Left ventricle myocardium inferior (tissue), 1 donor: Measurements from ENCODE around the gene BARX2. TPM values are rescaled to one million over a fixed set of nuclear protein-coding genes. Genes with fewer than 3 reads are reported as not detected.

Experiments
- DNase-seq: peaks from one replicate; pipeline ENCODE4 v3.0.0-alpha.2; 2020
- H3K27ac ChIP-seq: fragments of 200-600 bp; replicated peaks from 2 replicates; pipeline ENCODE4 v1.8.0; 2021
- H3K27me3 ChIP-seq: fragments of 200-600 bp; 2 replicates; pipeline ENCODE4 v1.8.0; 2021; ENCODE audit warnings: low read depth
- H3K36me3 ChIP-seq: fragments of 200-600 bp; 2 replicates; pipeline ENCODE4 v1.8.0; 2021
- H3K4me1 ChIP-seq: fragments of 200-600 bp; 2 replicates; pipeline ENCODE4 v1.8.0; 2021
- H3K4me3 ChIP-seq: fragments of 200-600 bp; 2 replicates; pipeline ENCODE4 v1.8.0; 2021; ENCODE audit warnings: mild to moderate bottlenecking, moderate library complexity
- H3K9me3 ChIP-seq: fragments of 200-600 bp; replicated peaks from 2 replicates; pipeline ENCODE4 v1.8.0; 2021
- CTCF ChIP-seq: fragments of 200-600 bp; IDR thresholded peaks from 2 replicates; pipeline ENCODE4 v1.8.0; 2021; ENCODE audit warnings: antibody characterized with exemption, mild to moderate bottlenecking, borderline replicate concordance
- intact Hi-C: fragments of 100-400 bp; cut with micrococcal nuclease; formaldehyde crosslinking; loops from one replicate; pipeline ENCODE4 v1.11.0; 2022
- total RNA-seq: library from RNA; stranded (reverse); fragmentation: NEBNext Ultra II Directional; extraction: Animal tissue kit (Norgen Biotek cat#: 25700); gene quantifications from one replicate; pipeline ENCODE4 v1.2.1, GENCODE V29; 2021
- donor health status: DM: no; HTN: yes; CAD: no; lungs with severe emphysema.

Gene BARX2
- total RNA-seq, 1 donor from 2014 or later = not detected

- Histone ChIP-seq H3K27me3 (peaks cover 12% of the 10 kb centered on the region), H3K36me3 (no peaks in the 10 kb centered on the region), H3K4me3 (no peak overlapping the region), H3K27ac (no peak overlapping the region), H3K4me1 (no peaks in the 10 kb centered on the region), H3K9me3 (peaks cover 17% of the 10 kb centered on the region)
- intact Hi-C loops = no loop called here
- no peak for TF ChIP-seq CTCF
- DNase-seq = no peak
Measured at GRCh38 chr11:129451524-129451923, 75.9 kb downstream of the BARX2 start.

DNA sequence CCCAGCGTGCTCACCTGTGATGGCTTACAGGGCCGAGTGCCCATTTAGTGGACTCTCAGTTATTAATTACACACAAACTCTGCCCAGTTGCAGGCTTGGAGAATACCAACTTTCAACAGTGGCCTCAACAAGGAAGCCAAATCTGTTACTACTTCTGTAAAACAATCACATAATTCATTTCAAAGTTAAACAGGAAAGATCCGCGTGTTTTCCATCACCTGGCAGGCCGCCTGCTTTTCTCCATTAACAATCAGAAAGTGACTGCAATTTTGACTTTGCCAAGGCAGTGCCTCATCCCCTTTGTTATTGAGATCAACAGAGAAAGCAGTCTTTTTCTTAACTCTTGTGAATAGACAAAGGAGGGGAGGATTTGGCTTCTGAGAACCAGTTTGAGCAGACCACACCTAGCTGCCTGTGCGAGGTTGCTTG lies 77.7 kb downstream of the BARX2 start:
- peaks cover 9% of the 10 kb centered on the region for H3K9me3 ChIP-seq
- intact Hi-C loops = no loop called here
- H3K36me3 ChIP-seq = no peaks in the 10 kb centered on the region
- peaks cover 22% of the 10 kb centered on the region for H3K27me3 ChIP-seq
- H3K4me3 ChIP-seq = no peak overlapping the region
- DNase-seq = no peak
- no peak overlapping the region for H3K27ac ChIP-seq
- no peaks in the 10 kb centered on the region for H3K4me1 ChIP-seq
- no peak for TF ChIP-seq CTCF

DNA sequence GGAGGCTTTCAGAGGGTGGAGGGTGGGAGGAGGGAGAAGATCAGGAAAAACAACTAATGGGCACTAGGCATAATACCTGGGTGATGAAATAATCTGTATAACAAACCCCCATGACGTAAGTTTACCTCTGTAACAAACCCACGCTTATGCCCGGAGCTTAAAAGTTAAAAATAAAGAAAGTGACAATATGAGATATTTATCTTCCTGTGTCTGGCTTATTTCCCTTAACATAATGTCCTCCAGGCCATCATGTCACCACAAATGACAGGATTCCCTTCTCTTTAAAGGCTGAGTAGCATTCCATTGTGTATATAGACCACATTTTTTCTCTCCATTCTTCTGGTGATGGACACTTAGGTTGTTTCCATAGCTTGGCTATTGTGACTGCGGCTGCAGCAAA lies 79.5 kb downstream of the BARX2 start:
- H3K27ac ChIP-seq = no peak overlapping the region
- H3K4me3 ChIP-seq = no peak overlapping the region
- H3K9me3 ChIP-seq = no peaks in the 10 kb centered on the region
- no peak for TF ChIP-seq CTCF
- DNase-seq = no peak
- H3K36me3 ChIP-seq = no peaks in the 10 kb centered on the region
- intact Hi-C loops = no loop called here
- H3K4me1 ChIP-seq = no peaks in the 10 kb centered on the region
- peaks cover 22% of the 10 kb centered on the region for H3K27me3 ChIP-seq

DNA sequence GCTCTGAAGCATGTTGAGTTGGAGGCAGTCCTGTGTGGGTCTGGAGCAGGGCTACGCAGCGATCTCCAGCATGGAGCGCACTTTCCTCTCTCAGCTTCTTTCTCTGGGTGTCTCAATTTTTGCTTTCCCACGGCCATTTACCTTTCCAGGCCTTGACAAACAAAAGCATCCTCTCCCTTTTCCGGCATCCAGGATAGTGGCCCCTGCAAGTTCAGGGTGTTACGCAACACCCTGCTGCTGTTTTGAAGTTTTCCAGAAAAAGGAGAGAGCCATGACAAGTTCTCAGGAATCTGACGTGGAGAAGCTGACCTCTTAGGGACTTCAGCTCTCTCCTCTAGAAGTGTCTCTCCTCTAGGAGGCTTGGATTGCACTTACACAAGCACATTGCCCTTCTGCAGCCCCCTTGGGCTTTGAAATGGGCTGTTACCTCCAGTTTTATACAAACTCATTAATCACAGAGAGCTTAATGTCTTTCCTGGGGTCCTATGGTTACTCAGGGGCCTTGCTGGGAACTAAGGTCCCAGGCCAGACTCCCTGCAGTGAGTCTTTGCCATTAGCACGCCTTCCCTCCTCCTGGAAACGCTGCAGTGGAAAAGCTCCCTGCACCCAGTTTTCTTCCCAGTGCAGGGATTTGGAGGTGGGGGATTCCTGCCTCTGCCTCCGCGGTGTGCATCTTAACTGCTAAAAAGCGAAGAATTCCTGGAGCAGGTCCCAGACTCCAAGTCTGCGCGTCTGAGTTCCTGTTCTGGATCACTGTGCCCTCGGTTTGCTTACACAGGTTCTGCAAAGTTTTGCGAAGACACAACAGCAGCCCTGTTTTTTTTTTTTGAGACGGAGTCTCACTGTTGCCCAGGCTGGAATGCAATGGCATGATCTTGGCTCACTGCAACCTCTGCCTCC lies 80.4 kb downstream of the BARX2 start:
- no peak for DNase-seq
- peaks cover 22% of the 10 kb centered on the region for H3K27me3 ChIP-seq
- intact Hi-C loops = no loop called here

GRCh38 chr11:129457321-129457720 lies 81.7 kb downstream of the BARX2 start:
- Histone ChIP-seq H3K27me3 (peaks cover 22% of the 10 kb centered on the region), H3K36me3 (no peaks in the 10 kb centered on the region), H3K4me1 (no peaks in the 10 kb centered on the region), H3K27ac (no peak overlapping the region), H3K4me3 (no peak overlapping the region), H3K9me3 (no peaks in the 10 kb centered on the region)
- no peak for TF ChIP-seq CTCF
- DNase-seq = no peak
- intact Hi-C loops = no loop called here

More for the DNA sequence above, 80.4 kb downstream of the BARX2 start:
- H3K36me3 ChIP-seq = no peaks in the 10 kb centered on the region
- no peak overlapping the region for H3K4me3 ChIP-seq
- no peak for TF ChIP-seq CTCF
- no peak overlapping the region for H3K27ac ChIP-seq
- H3K4me1 ChIP-seq = no peaks in the 10 kb centered on the region
- H3K9me3 ChIP-seq = no peaks in the 10 kb centered on the region
